ENCODE data around the gene TMEM198.

DNA sequence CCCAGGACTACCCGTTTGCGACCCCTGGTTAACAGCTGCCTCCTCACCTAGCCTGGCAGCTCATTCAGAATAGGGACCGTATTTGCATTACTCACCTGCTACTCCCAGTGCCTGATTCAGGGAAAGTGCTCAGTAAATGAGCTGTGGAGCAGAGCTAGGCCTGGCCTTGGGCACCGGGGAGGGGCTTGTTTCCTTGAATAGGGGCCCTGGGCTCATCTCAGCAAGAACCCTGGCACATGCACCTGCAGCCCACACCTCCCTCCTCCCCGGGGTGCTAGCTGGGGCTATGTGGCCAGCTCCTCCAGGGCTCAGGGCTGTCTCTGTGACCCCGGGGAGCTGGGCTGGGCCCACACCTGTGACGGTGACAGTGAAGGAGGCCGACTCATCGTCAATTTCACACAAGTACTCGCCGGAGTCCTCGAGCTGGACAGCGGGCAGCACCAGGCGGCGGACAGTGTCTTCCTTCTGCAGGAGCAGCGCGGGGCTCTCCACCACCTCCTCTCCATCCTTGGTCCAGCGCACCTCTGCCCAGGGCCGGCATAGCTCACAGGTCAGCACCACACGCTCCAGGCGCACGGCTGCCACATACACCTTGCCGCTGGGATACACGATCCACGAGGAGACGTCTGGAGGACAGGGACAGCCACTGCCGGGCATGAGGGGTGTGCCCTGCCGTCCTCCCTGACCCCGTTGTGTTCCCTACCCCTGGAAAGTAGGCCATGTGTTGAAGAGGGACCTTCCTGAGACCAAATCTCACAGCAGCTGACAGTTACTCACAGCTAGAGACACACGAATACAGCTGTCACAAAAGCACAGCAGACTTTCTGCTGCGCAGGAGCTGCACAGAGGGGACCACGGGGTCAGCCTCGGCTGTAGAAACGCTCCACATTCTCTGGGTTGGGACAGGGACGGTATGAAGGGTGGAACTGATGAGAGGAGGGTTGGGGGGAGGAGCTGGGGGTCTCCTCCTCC, 18.5 kb downstream of the TMEM198 start:
- TF ChIP-seq POLR2AphosphoS5 (IDR thresholded peaks at IDR 0.05; ENCODE audit: insufficient read depth in 1 of 2, low read depth in 1 of 2) (no peak), POLR2A (IDR thresholded peaks at IDR 0.05) (no peak)
- TF ChIP-seq, protein P1, sequence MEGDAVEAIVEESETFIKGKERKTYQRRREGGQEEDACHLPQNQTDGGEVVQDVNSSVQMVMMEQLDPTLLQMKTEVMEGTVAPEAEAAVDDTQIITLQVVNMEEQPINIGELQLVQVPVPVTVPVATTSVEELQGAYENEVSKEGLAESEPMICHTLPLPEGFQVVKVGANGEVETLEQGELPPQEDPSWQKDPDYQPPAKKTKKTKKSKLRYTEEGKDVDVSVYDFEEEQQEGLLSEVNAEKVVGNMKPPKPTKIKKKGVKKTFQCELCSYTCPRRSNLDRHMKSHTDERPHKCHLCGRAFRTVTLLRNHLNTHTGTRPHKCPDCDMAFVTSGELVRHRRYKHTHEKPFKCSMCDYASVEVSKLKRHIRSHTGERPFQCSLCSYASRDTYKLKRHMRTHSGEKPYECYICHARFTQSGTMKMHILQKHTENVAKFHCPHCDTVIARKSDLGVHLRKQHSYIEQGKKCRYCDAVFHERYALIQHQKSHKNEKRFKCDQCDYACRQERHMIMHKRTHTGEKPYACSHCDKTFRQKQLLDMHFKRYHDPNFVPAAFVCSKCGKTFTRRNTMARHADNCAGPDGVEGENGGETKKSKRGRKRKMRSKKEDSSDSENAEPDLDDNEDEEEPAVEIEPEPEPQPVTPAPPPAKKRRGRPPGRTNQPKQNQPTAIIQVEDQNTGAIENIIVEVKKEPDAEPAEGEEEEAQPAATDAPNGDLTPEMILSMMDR (IDR thresholded peaks at IDR 0.05): no peak

All from vagina (tissue), 2 donors.